ENCODE data around the gene ZNF594. TPM values are rescaled to one million over a fixed set of nuclear protein-coding genes. Genes with fewer than 3 reads are reported as not detected.

Gene ZNF594
- total and polyA plus RNA-seq, 2 of the 13 experiments (the other 11 are each of a cell fraction or from before 2014, with no cell fraction given): 2.9 to 9.6 TPM

DNA sequence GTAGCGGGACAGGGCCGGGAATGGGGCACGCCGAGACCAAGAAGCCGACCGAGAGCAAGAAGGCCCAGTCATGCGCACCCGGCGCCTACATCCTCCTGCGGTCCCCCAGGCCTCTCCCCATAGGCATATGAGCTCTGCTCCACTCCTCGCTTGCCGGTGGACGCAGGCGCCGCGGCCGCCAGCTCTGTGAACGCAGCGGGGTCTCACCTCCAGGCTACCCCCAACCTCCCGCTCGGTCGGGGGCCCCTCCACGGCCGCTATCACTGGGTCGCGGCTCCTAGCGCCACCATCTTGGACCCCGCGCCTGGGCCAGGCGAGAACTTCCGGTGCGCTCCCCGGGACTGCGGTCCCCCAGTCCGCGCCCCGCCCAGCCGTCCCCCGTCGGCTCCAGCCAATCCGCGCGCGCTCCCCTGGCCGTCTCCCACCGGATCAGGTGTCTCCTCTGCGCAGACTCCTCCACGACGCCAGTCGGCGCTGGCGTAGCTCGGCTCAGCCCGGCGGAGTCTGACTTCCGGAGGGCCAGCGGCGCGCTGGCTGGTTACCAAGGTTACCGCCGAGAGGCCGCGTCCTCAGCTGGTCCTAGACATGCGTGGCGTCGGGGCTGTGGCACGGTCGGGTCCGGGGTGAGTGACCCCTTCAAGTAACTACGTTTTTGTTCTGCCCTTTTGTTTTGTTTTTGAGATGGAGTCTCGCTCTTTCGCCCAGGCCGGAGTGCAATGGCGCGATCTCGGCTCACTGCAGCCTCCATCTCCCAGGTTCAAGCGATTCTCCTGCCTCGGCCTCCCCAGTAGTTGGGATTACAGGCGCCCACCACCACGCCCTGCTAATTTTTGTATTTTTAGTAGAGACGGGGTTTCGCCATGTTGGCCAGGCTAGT is at the start of gene ZNF594 (continued):
- TF ChIP-seq ZNF619 (CRISPR knock-in tag; IDR thresholded peaks at IDR 0.05) (no peak), EEA1 (CRISPR knock-in tag; IDR thresholded peaks at IDR 0.05; ENCODE audit: borderline replicate concordance) (no peak), ZNF276 (CRISPR knock-in tag; IDR thresholded peaks at IDR 0.05; ENCODE audit: low read depth) (no peak), TBX3 (IDR thresholded peaks at IDR 0.05; ENCODE audit: borderline replicate concordance) (no peak), PRPF4 (IDR thresholded peaks at IDR 0.05; ENCODE audit: low read depth, low read length, poor library complexity, severe bottlenecking) (no peak), FOSL2 (CRISPR knock-in tag; IDR thresholded peaks at IDR 0.05) (peak; percentile 14; the same call in 1 of the 2 replicates), ZNF75D (CRISPR knock-in tag; IDR thresholded peaks at IDR 0.05; ENCODE audit: borderline replicate concordance) (no peak), ZNF598 (CRISPR knock-in tag; IDR thresholded peaks at IDR 0.05; ENCODE audit: borderline replicate concordance) (no peak), DR1 (CRISPR knock-in tag; IDR thresholded peaks at IDR 0.05) (no peak), ATF4 (CRISPR knock-in tag; IDR thresholded peaks at IDR 0.05) (no peak), ZSCAN29 (CRISPR knock-in tag; conservative IDR thresholded peaks at IDR 0.05) (no peak), ZNF18 (CRISPR knock-in tag; IDR thresholded peaks at IDR 0.05; ENCODE audit: insufficient replicate concordance) (no peak), IRX3 (CRISPR knock-in tag; IDR thresholded peaks at IDR 0.05; ENCODE audit: borderline replicate concordance, low read depth) (no peak), ZNF703 (CRISPR knock-in tag; IDR thresholded peaks at IDR 0.05; ENCODE audit: borderline replicate concordance) (no peak), ZFYVE20 (CRISPR knock-in tag; IDR thresholded peaks at IDR 0.05; ENCODE audit: borderline replicate concordance, low read depth) (no peak)
- TF ChIP-seq, protein P1, sequence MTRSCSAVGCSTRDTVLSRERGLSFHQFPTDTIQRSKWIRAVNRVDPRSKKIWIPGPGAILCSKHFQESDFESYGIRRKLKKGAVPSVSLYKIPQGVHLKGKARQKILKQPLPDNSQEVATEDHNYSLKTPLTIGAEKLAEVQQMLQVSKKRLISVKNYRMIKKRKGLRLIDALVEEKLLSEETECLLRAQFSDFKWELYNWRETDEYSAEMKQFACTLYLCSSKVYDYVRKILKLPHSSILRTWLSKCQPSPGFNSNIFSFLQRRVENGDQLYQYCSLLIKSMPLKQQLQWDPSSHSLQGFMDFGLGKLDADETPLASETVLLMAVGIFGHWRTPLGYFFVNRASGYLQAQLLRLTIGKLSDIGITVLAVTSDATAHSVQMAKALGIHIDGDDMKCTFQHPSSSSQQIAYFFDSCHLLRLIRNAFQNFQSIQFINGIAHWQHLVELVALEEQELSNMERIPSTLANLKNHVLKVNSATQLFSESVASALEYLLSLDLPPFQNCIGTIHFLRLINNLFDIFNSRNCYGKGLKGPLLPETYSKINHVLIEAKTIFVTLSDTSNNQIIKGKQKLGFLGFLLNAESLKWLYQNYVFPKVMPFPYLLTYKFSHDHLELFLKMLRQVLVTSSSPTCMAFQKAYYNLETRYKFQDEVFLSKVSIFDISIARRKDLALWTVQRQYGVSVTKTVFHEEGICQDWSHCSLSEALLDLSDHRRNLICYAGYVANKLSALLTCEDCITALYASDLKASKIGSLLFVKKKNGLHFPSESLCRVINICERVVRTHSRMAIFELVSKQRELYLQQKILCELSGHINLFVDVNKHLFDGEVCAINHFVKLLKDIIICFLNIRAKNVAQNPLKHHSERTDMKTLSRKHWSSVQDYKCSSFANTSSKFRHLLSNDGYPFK (CRISPR knock-in tag; IDR thresholded peaks at IDR 0.05; ENCODE audit: borderline replicate concordance): peak; percentile 59; the same call in 1 of the 2 replicates
- TF ChIP-seq, protein P2, sequence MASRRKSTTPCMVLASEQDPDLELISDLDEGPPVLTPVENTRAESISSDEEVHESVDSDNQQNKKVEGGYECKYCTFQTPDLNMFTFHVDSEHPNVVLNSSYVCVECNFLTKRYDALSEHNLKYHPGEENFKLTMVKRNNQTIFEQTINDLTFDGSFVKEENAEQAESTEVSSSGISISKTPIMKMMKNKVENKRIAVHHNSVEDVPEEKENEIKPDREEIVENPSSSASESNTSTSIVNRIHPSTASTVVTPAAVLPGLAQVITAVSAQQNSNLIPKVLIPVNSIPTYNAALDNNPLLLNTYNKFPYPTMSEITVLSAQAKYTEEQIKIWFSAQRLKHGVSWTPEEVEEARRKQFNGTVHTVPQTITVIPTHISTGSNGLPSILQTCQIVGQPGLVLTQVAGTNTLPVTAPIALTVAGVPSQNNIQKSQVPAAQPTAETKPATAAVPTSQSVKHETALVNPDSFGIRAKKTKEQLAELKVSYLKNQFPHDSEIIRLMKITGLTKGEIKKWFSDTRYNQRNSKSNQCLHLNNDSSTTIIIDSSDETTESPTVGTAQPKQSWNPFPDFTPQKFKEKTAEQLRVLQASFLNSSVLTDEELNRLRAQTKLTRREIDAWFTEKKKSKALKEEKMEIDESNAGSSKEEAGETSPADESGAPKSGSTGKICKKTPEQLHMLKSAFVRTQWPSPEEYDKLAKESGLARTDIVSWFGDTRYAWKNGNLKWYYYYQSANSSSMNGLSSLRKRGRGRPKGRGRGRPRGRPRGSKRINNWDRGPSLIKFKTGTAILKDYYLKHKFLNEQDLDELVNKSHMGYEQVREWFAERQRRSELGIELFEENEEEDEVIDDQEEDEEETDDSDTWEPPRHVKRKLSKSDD (CRISPR knock-in tag; IDR thresholded peaks at IDR 0.05; ENCODE audit: low read depth): 0 out of 2 replicates have a peak, but pooled peaks have one; percentile 38
